PC-3 (cell line): ENCODE measurements around the gene CADM3. TPM values are rescaled to one million over a fixed set of nuclear protein-coding genes. Genes with fewer than 3 reads are reported as not detected.

Experiments used
- ATAC-seq: fragments of 200-7000 bp; cut with Tn5 transposase; 2 replicates; pipeline ENCODE4 v1.9.1; 2020; ENCODE audit warnings: mild to moderate bottlenecking, moderate library complexity
- BruUV-seq: library from RNA; stranded (reverse); fragments of 400-500 nt; replicated peaks from 2 replicates; lab custom pipeline; 2021; lab: Mats Ljungman, UMichigan
- CTCF ChIA-PET: fragments of 300-600 bp; sonication (Branson Sonifier 250); formaldehyde crosslinking; loops from one replicate; lab custom pipeline; 2022; ENCODE audit warnings: antibody characterized with exemption; lab: Charles Lee
- POLR2A ChIA-PET: fragments of 300-600 bp; sonication (Branson Sonifier 250); formaldehyde crosslinking; loops from one replicate; lab custom pipeline; 2022; ENCODE audit warnings: antibody characterized with exemption; ENCODE audit not compliant: unreplicated experiment; lab: Charles Lee
- DNase-seq: peaks from one replicate; pipeline ENCODE4 v3.0.0-alpha.2; 2015
- H2AFZ ChIP-seq: fragments of 300-600 bp; sonication (generic); 2 replicates; pipeline ENCODE4 v1.6.0; 2016; ENCODE audit warnings: antibody characterized with exemption, low read length
- H3F3A ChIP-seq: fragments of 300-600 bp; sonication (generic); one replicate; pipeline ENCODE4 v1.6.0; 2017; ENCODE audit warnings: antibody characterized with exemption, low read length, control low read depth, mild to moderate bottlenecking; ENCODE audit not compliant: unreplicated experiment
- H3K27ac ChIP-seq: fragments of 300-600 bp; sonication (generic); 2 replicates; pipeline ENCODE4 v1.5.1; 2016; ENCODE audit warnings: mild to moderate bottlenecking, low read length
- H3K27me3 ChIP-seq: fragments of 300-600 bp; sonication (generic); 2 replicates; pipeline ENCODE4 v1.6.1; 2016; ENCODE audit warnings: low read length, mixed read lengths
- H3K36me3 ChIP-seq: fragments of 300-600 bp; sonication (generic); 2 replicates; pipeline ENCODE4 v1.6.1; 2016; ENCODE audit warnings: low read depth, mixed run types, low read length, mixed read lengths
- H3K4me1 ChIP-seq: fragments of 300-600 bp; sonication (generic); 2 replicates; pipeline ENCODE4 v1.5.1; 2016; ENCODE audit warnings: low read length; ENCODE audit not compliant: insufficient read depth
- H3K4me2 ChIP-seq: fragments of 300-600 bp; sonication (generic); 2 replicates; pipeline ENCODE4 v1.6.0; 2016; ENCODE audit warnings: low read length
- H3K4me3 ChIP-seq: fragments of 300-600 bp; sonication (generic); 2 replicates; pipeline ENCODE4 v1.5.1; 2016; ENCODE audit warnings: mild to moderate bottlenecking, low read length, mixed read lengths
- H3K79me2 ChIP-seq: fragments of 300-600 bp; sonication (generic); 2 replicates; pipeline ENCODE4 v1.6.1; 2017; ENCODE audit warnings: low read length, mixed read lengths
- H3K9ac ChIP-seq: fragments of 300-600 bp; sonication (generic); 2 replicates; pipeline ENCODE4 v1.6.0; 2016; ENCODE audit warnings: mild to moderate bottlenecking, low read length
- H3K9me2 ChIP-seq: fragments of 300-600 bp; sonication (generic); replicated peaks from 2 replicates; pipeline ENCODE4 v1.6.1; 2016; ENCODE audit warnings: mixed run types, low read length, mixed read lengths
- H3K9me3 ChIP-seq: fragments of 300-600 bp; sonication (generic); 2 replicates; pipeline ENCODE4 v1.6.1; 2016; ENCODE audit warnings: low read length, mixed read lengths
- H4K20me1 ChIP-seq: fragments of 300-600 bp; sonication (generic); 2 replicates; pipeline ENCODE4 v1.6.1; 2016; ENCODE audit warnings: low read length, mixed read lengths
- CTCF ChIP-seq: fragments of 300-600 bp; sonication (generic); conservative IDR thresholded peaks from 2 replicates; pipeline ENCODE4 v1.5.1; 2017; ENCODE audit warnings: antibody characterized with exemption, low read depth, mild to moderate bottlenecking, low read length
- EZH2 ChIP-seq: fragments of 300-600 bp; sonication (generic); IDR thresholded peaks from one replicate; pipeline ENCODE4 v1.6.1; 2017; ENCODE audit warnings: antibody characterized with exemption, mild to moderate bottlenecking, low read length; ENCODE audit not compliant: unreplicated experiment
- EZH2phosphoT487 ChIP-seq: fragments of 300-600 bp; sonication (generic); IDR thresholded peaks from 2 replicates; pipeline ENCODE4 v1.6.1; 2018; ENCODE audit warnings: mild to moderate bottlenecking, antibody characterized with exemption, low read length, borderline replicate concordance
- intact Hi-C: fragments of 100-400 bp; cut with micrococcal nuclease; formaldehyde crosslinking; loops from 2 replicates; pipeline ENCODE4 v1.9.0; 2023
- total RNA-seq: library from RNA; depleted of rRNA; stranded (reverse); fragments of >200 nt; gene quantifications from 2 replicates; pipeline ENCODE4 v1.2.3, GENCODE V29; 2014

Gene CADM3
- total RNA-seq, 1 experiment from 2014 or later, result not detected

- BruUV-seq, result no TSS peak
- Histone ChIP-seq H3K27me3 (no peaks in the 10 kb centered on the region), H3K36me3 (no peaks in the 10 kb centered on the region), H3K4me1 (peaks cover 17% of the 10 kb centered on the region), H3F3A (no peaks in the 10 kb centered on the region), H3K9ac (no peak overlapping the region), H2AFZ (no peak overlapping the region), H3K9me2 (no peaks in the 10 kb centered on the region), H3K4me3 (no peak overlapping the region), H3K27ac (no peak overlapping the region), H3K79me2 (no peaks in the 10 kb centered on the region), H3K9me3 (no peaks in the 10 kb centered on the region), H4K20me1 (no peaks in the 10 kb centered on the region), H3K4me2 (no peak overlapping the region)
- peak; percentile 35 for ATAC-seq
- TF ChIP-seq EZH2phosphoT487, result no peak
- TF ChIP-seq EZH2, result no peak
- TF ChIP-seq CTCF, result no peak
- ChIA-PET CTCF (interaction anchor here (1.3 kb wide), 1 partner anchor 9 kb away, joined by 4 read pairs; no protein-coding TSS in a partner anchor), POLR2A (no interaction called here)
- DNase-seq, result peak; percentile 12
- intact Hi-C loops, result no loop called here
Measured at GRCh38 chr1:159223004-159223403, 51.6 kb downstream of the CADM3 start.

- ATAC-seq (no peak), DNase-seq (no peak)
- POLR2A ChIA-PET, result no interaction called here
- H3K4me3 ChIP-seq, result no peak overlapping the region
- no peaks in the 10 kb centered on the region for H3K9me3 ChIP-seq
- no peak overlapping the region for H3K9ac ChIP-seq
- H3K36me3 ChIP-seq, result no peaks in the 10 kb centered on the region
- no TSS peak for BruUV-seq
- H3K4me1 ChIP-seq, result peaks cover 41% of the 10 kb centered on the region
- TF ChIP-seq CTCF (no peak), EZH2phosphoT487 (no peak), EZH2 (no peak)
- no peaks in the 10 kb centered on the region for H3K79me2 ChIP-seq
- CTCF ChIA-PET, result no interaction called here
- no peaks in the 10 kb centered on the region for H3K27me3 ChIP-seq
- H3K27ac ChIP-seq, result peak overlapping the region; percentile 12; the same call in 1 of the 2 replicates
- no peak overlapping the region for H2AFZ ChIP-seq
- H3F3A ChIP-seq, result peaks cover 10% of the 10 kb centered on the region
- no peaks in the 10 kb centered on the region for H3K9me2 ChIP-seq
- 0 out of 2 replicates have a peak overlapping the region, but pooled peaks have one; percentile 2 for H3K4me2 ChIP-seq
- H4K20me1 ChIP-seq, result no peaks in the 10 kb centered on the region
- intact Hi-C loops, result no loop called here
Measured at GRCh38 chr1:159228554-159228953, 57.1 kb downstream of the CADM3 start.

GRCh38 chr1:159229260-159229885 is 58.0 kb downstream of the CADM3 start:
- Histone ChIP-seq H3K27ac (peak overlapping the region; percentile 82), H2AFZ (peak overlapping the region; percentile 46), H3K79me2 (no peaks in the 10 kb centered on the region), H3K36me3 (no peaks in the 10 kb centered on the region), H3K27me3 (no peaks in the 10 kb centered on the region), H3K9me3 (no peaks in the 10 kb centered on the region), H3F3A (peaks cover 10% of the 10 kb centered on the region), H4K20me1 (no peaks in the 10 kb centered on the region), H3K4me1 (peaks cover 41% of the 10 kb centered on the region), H3K9me2 (no peaks in the 10 kb centered on the region), H3K9ac (peak overlapping the region; percentile 4), H3K4me3 (peak overlapping the region; percentile 36), H3K4me2 (peak overlapping the region; percentile 68)
- TF ChIP-seq EZH2, result no peak
- no peak for TF ChIP-seq CTCF
- no peak for TF ChIP-seq EZH2phosphoT487
- intact Hi-C loops, result loop anchor here (1.0 kb wide), 1 partner anchor 52 kb away; no protein-coding TSS in a partner anchor
- POLR2A ChIA-PET, result interaction anchor here (0.5 kb wide), 1 partner anchor 685 kb away, joined by 7 read pairs; no protein-coding TSS in a partner anchor
- CTCF ChIA-PET, result interaction anchor here (0.5 to 1.6 kb wide), 3 partner anchors 15 to 588 kb away, joined by 3 to 8 read pairs (median 4); no protein-coding TSS in a partner anchor
- DNase-seq (peak; percentile 73), ATAC-seq (peak; percentile 57)
- TSS peak; percentile 75 for BruUV-seq
